Measurements from ENCODE around the gene MYRF.

DNA sequence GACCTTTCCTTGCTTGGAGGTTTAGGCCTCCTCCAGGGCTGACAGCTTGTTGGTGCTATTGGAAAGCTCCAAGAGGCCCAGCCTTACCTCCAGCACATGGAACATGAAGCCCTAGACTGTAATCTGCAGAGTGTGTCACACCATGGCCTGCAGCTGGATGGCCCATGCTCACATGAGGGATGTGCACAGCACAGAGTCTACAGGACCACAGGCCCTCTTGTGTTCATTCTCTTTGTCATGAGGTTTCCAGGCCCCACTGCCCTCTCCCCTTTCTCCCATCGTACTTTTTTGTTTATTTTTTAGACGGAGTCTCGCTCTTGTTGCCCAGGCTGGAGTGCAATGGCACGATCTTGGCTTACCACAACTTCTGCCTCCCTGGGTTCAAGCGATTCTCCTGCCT, 54.3 kb downstream of the MYRF start:
- TF ChIP-seq POLR2A (IDR thresholded peaks at IDR 0.05) = no peak
- TF ChIP-seq, protein P1, sequence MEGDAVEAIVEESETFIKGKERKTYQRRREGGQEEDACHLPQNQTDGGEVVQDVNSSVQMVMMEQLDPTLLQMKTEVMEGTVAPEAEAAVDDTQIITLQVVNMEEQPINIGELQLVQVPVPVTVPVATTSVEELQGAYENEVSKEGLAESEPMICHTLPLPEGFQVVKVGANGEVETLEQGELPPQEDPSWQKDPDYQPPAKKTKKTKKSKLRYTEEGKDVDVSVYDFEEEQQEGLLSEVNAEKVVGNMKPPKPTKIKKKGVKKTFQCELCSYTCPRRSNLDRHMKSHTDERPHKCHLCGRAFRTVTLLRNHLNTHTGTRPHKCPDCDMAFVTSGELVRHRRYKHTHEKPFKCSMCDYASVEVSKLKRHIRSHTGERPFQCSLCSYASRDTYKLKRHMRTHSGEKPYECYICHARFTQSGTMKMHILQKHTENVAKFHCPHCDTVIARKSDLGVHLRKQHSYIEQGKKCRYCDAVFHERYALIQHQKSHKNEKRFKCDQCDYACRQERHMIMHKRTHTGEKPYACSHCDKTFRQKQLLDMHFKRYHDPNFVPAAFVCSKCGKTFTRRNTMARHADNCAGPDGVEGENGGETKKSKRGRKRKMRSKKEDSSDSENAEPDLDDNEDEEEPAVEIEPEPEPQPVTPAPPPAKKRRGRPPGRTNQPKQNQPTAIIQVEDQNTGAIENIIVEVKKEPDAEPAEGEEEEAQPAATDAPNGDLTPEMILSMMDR (IDR thresholded peaks at IDR 0.05) = no peak

All from thyroid gland (tissue), 4 donors.